ENCODE results near the gene LY6G5B. TPM values are rescaled to one million over a fixed set of nuclear protein-coding genes. Genes with fewer than 3 reads are reported as not detected.

Gene LY6G5B
- total RNA-seq, 2 donors from 2014 or later: 9.6 to 24.3 TPM

DNA sequence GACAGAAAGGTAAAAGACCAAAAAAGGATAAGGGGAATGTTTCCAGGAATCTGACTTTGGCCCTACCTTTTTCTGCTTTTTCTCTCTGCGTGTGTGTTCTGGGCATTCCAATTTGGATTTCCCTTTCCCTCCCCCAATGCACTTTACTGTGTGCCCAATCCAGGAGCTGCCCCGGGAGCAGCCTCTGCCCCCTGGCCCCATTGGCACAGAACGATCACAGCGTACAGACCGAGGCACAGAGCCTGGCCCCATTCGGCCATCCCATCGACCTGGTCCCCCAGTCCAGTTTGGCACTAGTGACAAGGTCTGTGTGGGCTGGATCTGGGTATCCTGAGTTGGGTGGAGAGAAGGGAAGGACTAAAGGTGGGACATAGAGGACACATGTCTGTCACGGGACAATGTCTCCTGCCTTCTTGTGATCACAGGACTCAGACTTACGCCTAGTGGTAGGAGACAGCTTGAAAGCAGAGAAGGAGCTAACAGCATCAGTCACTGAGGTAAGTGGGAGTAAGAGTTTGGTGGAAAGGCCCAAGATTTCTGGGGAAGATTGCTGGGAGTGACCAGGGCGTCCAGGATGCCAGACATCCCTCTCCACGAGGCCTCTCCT lies 34.7 kb upstream of the LY6G5B start:
- Histone ChIP-seq H3K4me1 (ENCODE audit: control insufficient read depth in 1 of 2, low read depth in 2 of 2) (no peaks in the 10 kb centered on the region), H3K27ac (no peak overlapping the region), H3K27me3 (replicated peaks; ENCODE audit: insufficient read depth) (no peaks in the 10 kb centered on the region), H3K36me3 (peaks cover 88% of the 10 kb centered on the region), H3K4me3 (no peak overlapping the region), H3K9me3 (no peaks in the 10 kb centered on the region)
- DNase-seq (ENCODE audit: low spot score) (no peak), ATAC-seq (ENCODE audit: insufficient number of reproducible peaks, low FRiP score, low read depth) (no peak)
- TF ChIP-seq, protein P1, sequence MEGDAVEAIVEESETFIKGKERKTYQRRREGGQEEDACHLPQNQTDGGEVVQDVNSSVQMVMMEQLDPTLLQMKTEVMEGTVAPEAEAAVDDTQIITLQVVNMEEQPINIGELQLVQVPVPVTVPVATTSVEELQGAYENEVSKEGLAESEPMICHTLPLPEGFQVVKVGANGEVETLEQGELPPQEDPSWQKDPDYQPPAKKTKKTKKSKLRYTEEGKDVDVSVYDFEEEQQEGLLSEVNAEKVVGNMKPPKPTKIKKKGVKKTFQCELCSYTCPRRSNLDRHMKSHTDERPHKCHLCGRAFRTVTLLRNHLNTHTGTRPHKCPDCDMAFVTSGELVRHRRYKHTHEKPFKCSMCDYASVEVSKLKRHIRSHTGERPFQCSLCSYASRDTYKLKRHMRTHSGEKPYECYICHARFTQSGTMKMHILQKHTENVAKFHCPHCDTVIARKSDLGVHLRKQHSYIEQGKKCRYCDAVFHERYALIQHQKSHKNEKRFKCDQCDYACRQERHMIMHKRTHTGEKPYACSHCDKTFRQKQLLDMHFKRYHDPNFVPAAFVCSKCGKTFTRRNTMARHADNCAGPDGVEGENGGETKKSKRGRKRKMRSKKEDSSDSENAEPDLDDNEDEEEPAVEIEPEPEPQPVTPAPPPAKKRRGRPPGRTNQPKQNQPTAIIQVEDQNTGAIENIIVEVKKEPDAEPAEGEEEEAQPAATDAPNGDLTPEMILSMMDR (IDR thresholded peaks at IDR 0.05): no peak

DNA sequence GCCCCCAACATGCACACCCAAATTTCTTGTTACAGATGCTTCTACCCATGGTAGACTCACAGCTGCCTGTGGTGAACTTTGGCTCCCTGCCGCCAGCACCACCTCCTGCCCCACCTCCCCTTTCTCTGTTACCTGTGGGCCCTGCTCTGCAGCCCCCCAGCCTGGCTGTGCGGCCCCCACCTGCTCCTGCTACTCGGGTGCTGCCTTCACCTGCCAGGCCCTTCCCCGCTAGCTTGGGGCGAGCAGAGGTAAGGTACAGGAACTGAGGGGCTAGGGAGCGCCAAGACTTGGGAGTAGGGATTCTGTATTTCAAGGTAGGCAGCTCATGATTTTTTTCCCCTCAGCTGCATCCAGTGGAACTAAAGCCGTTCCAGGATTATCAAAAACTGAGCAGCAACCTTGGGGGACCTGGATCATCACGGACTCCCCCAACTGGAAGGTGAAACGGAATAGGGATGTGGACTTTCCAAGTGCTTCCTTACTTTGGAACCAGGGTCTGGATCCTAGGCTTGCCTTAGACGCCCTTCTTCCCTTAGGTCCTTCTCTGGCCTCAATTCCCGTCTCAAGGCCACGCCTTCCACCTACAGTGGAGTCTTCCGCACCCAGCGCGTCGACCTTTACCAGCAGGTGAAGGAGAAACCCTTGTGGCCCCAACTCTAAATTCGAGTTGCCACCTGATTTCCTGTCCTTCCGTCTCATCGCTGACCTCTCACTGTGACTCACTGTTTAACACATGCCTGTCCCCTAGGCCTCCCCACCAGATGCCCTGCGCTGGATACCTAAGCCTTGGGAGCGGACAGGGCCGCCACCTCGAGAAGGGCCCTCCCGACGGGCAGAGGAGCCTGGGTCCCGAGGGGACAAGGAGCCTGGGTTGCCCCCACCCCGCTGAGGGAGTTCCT lies 32.8 kb upstream of the LY6G5B start:
- Histone ChIP-seq H3K36me3 (peaks cover 87% of the 10 kb centered on the region), H3K4me3 (no peak overlapping the region), H3K9me3 (no peaks in the 10 kb centered on the region), H3K27me3 (replicated peaks; ENCODE audit: insufficient read depth) (no peaks in the 10 kb centered on the region), H3K4me1 (ENCODE audit: control insufficient read depth in 1 of 2, low read depth in 2 of 2) (no peaks in the 10 kb centered on the region), H3K27ac (no peak overlapping the region)
- TF ChIP-seq, protein P1 (IDR thresholded peaks at IDR 0.05): no peak
- ATAC-seq (ENCODE audit: insufficient number of reproducible peaks, low FRiP score, low read depth): no peak
- DNase-seq (ENCODE audit: low spot score): no peak

DNA sequence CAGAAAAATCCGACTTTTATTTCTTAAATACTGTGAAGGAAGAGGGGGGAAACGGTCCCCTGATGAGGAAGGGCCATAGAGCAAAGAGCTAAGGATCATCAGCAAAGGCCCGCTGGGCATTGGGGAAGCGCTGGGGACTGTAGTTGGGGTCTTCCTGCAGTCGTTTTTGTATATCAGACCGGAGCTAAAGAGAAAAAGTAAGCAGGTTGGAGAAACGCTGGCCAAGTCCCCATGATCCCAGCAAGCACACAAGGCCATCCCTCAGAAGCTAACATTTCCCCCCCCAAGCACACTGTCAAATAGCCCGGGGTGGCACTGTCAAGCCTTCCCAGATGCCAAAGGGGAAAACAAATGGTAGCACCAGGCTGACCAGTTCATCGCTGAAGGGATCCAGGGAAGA lies 30.7 kb upstream of the LY6G5B start:
- no peak for DNase-seq (ENCODE audit: low spot score)
- no peak overlapping the region for H3K27ac ChIP-seq
- peaks cover 85% of the 10 kb centered on the region for H3K36me3 ChIP-seq
- TF ChIP-seq, protein P1 (IDR thresholded peaks at IDR 0.05): no peak
- no peak overlapping the region for H3K4me3 ChIP-seq
- H3K4me1 ChIP-seq (ENCODE audit: control insufficient read depth in 1 of 2, low read depth in 2 of 2): no peaks in the 10 kb centered on the region
- H3K27me3 ChIP-seq (replicated peaks; ENCODE audit: insufficient read depth): no peaks in the 10 kb centered on the region
- H3K9me3 ChIP-seq: no peaks in the 10 kb centered on the region
- ATAC-seq (ENCODE audit: insufficient number of reproducible peaks, low FRiP score, low read depth): no peak

DNA sequence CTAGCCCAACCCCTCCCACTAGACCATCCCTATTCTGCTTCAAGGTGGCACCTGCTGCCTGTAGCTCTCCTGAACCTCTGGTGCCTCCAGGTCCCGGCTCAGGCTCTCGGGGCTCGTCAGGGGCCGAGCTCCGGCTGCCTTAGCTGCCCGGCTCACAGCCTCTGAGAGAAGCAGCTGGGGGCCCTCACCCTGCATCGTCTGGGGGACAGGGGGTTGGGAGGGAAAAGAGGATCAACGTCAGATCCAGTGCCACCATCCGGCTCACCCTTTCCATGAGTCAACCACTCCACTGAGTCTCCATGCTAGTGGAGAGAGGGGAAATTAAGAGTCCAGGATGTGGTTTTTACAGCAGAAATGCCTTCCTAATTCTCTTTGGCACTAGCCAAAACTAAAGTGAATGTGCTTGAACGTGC lies 30.3 kb upstream of the LY6G5B start:
- Histone ChIP-seq H3K4me3 (no peak overlapping the region), H3K9me3 (no peaks in the 10 kb centered on the region), H3K4me1 (ENCODE audit: control insufficient read depth in 1 of 2, low read depth in 2 of 2) (no peaks in the 10 kb centered on the region), H3K27ac (no peak overlapping the region), H3K27me3 (replicated peaks; ENCODE audit: insufficient read depth) (no peaks in the 10 kb centered on the region), H3K36me3 (peaks cover 85% of the 10 kb centered on the region)
- no peak for DNase-seq (ENCODE audit: low spot score)
- TF ChIP-seq, protein P1 (IDR thresholded peaks at IDR 0.05): no peak
- ATAC-seq (ENCODE audit: insufficient number of reproducible peaks, low FRiP score, low read depth): no peak

DNA sequence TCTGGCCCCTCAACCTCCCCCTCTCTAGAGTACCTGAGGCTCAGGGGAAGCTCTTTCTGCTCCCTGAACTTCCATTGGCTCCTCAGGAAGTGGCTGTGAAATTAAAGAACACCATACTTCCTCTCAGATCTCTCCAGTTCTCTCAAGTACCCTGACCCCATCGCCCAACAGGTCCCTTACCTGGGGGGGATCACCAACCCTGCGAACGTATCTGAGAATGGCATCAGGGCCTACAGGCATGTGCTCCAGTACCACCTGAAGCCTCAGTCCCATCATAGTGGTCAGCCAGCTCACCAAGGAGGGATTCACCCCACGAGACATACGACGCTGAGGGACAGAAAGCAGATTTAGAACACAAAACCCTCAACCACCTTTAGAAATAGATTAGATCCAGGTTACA lies 29.2 kb upstream of the LY6G5B start:
- Histone ChIP-seq H3K27ac (no peak overlapping the region), H3K9me3 (no peaks in the 10 kb centered on the region), H3K4me1 (ENCODE audit: control insufficient read depth in 1 of 2, low read depth in 2 of 2) (no peaks in the 10 kb centered on the region), H3K4me3 (no peak overlapping the region), H3K27me3 (replicated peaks; ENCODE audit: insufficient read depth) (no peaks in the 10 kb centered on the region), H3K36me3 (peaks cover 85% of the 10 kb centered on the region)
- no peak for ATAC-seq (ENCODE audit: insufficient number of reproducible peaks, low FRiP score, low read depth)
- no peak for DNase-seq (ENCODE audit: low spot score)
- TF ChIP-seq, protein P1 (IDR thresholded peaks at IDR 0.05): no peak
